Esophagus squamous epithelium (tissue), 5 donors: ENCODE data around the gene TRPV6. TPM values are rescaled to one million over a fixed set of nuclear protein-coding genes. Genes with fewer than 3 reads are reported as not detected.

Experiments
- DNase-seq: peaks from one replicate; lab custom pipeline; 2025; lab: John Stamatoyannopoulos, UW
- H3K27ac ChIP-seq, 4 donors: fragments of 200-600 bp; sonication (generic); one replicate each; pipeline ENCODE4 v1.5.1; 2016 to 2019; ENCODE audit warnings: mild to moderate bottlenecking in 1 of 4
- H3K27me3 ChIP-seq, 4 donors: fragments of 200-600 bp; sonication (generic); 1 replicate in 3 of 4; 2 replicates in 1 of 4; pipeline versions ENCODE4 v1.5.1 to v1.6.0; 2017 to 2021; ENCODE audit warnings: antibody characterized with exemption in 1 of 4
- H3K36me3 ChIP-seq, 3 donors: fragments of 200-600 bp; sonication (generic); one replicate each; pipeline ENCODE4 v1.5.1; 2016 to 2019
- H3K4me1 ChIP-seq, 3 donors: fragments of 200-600 bp; sonication (generic); one replicate each; pipeline ENCODE4 v1.5.1; 2017 to 2019
- H3K4me3 ChIP-seq, 4 donors: fragments of 200-600 bp; sonication (generic); 1 replicate in 3 of 4; 2 replicates in 1 of 4; pipeline ENCODE4 v1.5.1; 2016 to 2019; ENCODE audit warnings: mild to moderate bottlenecking in 2 of 4, moderate library complexity in 1 of 4
- H3K9me3 ChIP-seq, 3 donors: fragments of 200-600 bp; sonication (generic); one replicate each; pipeline ENCODE4 v1.5.1; 2016 to 2019
- POLR2A ChIP-seq, 4 donors: fragments of 450-650 bp; IDR thresholded peaks; one replicate each; pipeline ENCODE4 v1.6.1; 2017; ENCODE audit warnings: antibody characterized with exemption in 4 of 4, mild to moderate bottlenecking in 4 of 4, moderate library complexity in 3 of 4
- WGBS, 2 donors: methylation state at CpG; one replicate each; pipeline ENCODE4 v1.1.5; 2018; 5-methylcytosine and 5-hydroxymethylcytosine counted together
- intact Hi-C: fragments of 100-400 bp; cut with DNase I; formaldehyde crosslinking; loops from one replicate; pipeline ENCODE4 v1.15.0; 2022
- total RNA-seq, 4 donors: library from RNA; depleted of rRNA; stranded (reverse); fragments of >200 nt; gene quantifications; one replicate each; pipeline ENCODE4 v1.1.0, GENCODE V29; 2016
- TF ChIP-seq, protein P1 (sequence below), 6 experiments: fragments of 450-650 bp in 4 of 6; fragments of 200-600 bp in 2 of 6; sonication (generic) in 2 of 6; IDR thresholded peaks; one replicate each; pipeline ENCODE4 v1.5.1; 2016 to 2019; ENCODE audit warnings: antibody characterized with exemption in 6 of 6, mild to moderate bottlenecking in 4 of 6, moderate library complexity in 4 of 6
- donor health status: DM: yes; HTN: yes; CAD: no.

Gene TRPV6
- total RNA-seq, 4 donors from 2014 or later, result 0.79 to 6.9 (median 4.5) TPM

- DNase-seq, result no peak
- Histone ChIP-seq H3K4me1 (no peaks in the 10 kb centered on the region), H3K27ac (no peak overlapping the region), H3K27me3 (peaks cover 0 to 10% (median 0%) of the 10 kb centered on the region in 4 donors), H3K9me3 (no peaks in the 10 kb centered on the region), H3K36me3 (no peaks in the 10 kb centered on the region), H3K4me3 (no peak overlapping the region)
- TF ChIP-seq POLR2A (IDR thresholded peaks at IDR 0.05), result no peak
- TF ChIP-seq, protein P1, sequence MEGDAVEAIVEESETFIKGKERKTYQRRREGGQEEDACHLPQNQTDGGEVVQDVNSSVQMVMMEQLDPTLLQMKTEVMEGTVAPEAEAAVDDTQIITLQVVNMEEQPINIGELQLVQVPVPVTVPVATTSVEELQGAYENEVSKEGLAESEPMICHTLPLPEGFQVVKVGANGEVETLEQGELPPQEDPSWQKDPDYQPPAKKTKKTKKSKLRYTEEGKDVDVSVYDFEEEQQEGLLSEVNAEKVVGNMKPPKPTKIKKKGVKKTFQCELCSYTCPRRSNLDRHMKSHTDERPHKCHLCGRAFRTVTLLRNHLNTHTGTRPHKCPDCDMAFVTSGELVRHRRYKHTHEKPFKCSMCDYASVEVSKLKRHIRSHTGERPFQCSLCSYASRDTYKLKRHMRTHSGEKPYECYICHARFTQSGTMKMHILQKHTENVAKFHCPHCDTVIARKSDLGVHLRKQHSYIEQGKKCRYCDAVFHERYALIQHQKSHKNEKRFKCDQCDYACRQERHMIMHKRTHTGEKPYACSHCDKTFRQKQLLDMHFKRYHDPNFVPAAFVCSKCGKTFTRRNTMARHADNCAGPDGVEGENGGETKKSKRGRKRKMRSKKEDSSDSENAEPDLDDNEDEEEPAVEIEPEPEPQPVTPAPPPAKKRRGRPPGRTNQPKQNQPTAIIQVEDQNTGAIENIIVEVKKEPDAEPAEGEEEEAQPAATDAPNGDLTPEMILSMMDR (IDR thresholded peaks at IDR 0.05), result no peak
- intact Hi-C loops, result no loop called here
- 78 to 92% methylated on average over 2 of the region's 2 CpGs for whole genome bisulfite sequencing, 2 donors
These were observed 38.2 kb downstream of the TRPV6 start for GRCh38 chr7:142847353-142847752.

GRCh38 chr7:142842251-142842766 is 43.2 kb downstream of the TRPV6 start:
- intact Hi-C loops, result no loop called here
- 67 to 75% methylated on average over 1 of the region's 1 CpG for WGBS, 2 donors
- no peaks in the 10 kb centered on the region for H3K9me3 ChIP-seq
- TF ChIP-seq POLR2A (IDR thresholded peaks at IDR 0.05), result no peak
- TF ChIP-seq, protein P1 (IDR thresholded peaks at IDR 0.05), result no peak
- H3K4me3 ChIP-seq, result no peak overlapping the region
- no peaks in the 10 kb centered on the region for H3K36me3 ChIP-seq
- H3K27ac ChIP-seq, result no peak overlapping the region
- H3K4me1 ChIP-seq, result no peaks in the 10 kb centered on the region
- no peak for DNase-seq
- H3K27me3 ChIP-seq, result no peaks in the 10 kb centered on the region

GRCh38 chr7:142838461-142839213 is 46.9 kb downstream of the TRPV6 start:
- no peak for DNase-seq
- no peaks in the 10 kb centered on the region for H3K9me3 ChIP-seq
- intact Hi-C loops, result no loop called here
- no peaks in the 10 kb centered on the region for H3K4me1 ChIP-seq
- H3K36me3 ChIP-seq, result no peaks in the 10 kb centered on the region
- H3K27ac ChIP-seq, result no peak overlapping the region
- H3K4me3 ChIP-seq, result no peak overlapping the region
- TF ChIP-seq, protein P1 (IDR thresholded peaks at IDR 0.05), result no peak
- TF ChIP-seq POLR2A (IDR thresholded peaks at IDR 0.05), result no peak
- H3K27me3 ChIP-seq, result no peaks in the 10 kb centered on the region
- WGBS, 2 donors, result 67% methylated on average over 4 of the region's 4 CpGs

- WGBS, 2 donors, result 85 to 87% methylated on average over 3 of the region's 3 CpGs
- TF ChIP-seq POLR2A (IDR thresholded peaks at IDR 0.05), result no peak
- TF ChIP-seq, protein P1 (IDR thresholded peaks at IDR 0.05), result no peak
- no peak overlapping the region for H3K27ac ChIP-seq
- no peaks in the 10 kb centered on the region for H3K9me3 ChIP-seq
- no peaks in the 10 kb centered on the region for H3K27me3 ChIP-seq
- H3K36me3 ChIP-seq, result no peaks in the 10 kb centered on the region
- intact Hi-C loops, result no loop called here
- H3K4me1 ChIP-seq, result no peaks in the 10 kb centered on the region
- H3K4me3 ChIP-seq, result no peak overlapping the region
- no peak for DNase-seq
These were observed 49.1 kb downstream of the TRPV6 start for GRCh38 chr7:142836426-142836825.

DNA sequence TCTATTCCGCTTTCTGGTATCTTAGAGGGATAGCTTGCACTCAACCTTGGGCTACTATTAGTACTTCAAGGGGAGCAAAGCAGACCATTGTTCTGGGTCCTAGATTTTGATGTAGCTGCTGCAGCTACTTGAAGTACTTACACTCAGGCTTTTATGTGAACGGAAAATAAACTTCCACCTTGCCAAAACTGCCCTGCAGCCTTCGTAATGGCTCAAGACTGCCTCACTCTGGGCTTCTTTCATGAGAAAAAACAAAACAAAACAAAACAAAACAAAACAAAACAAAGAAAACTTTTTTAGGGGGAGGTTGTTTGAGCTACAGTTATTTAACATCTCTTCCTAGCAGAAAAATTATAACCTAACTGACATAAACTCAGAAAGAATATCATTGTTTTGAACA is 50.1 kb downstream of the TRPV6 start:
- Histone ChIP-seq H3K9me3 (no peaks in the 10 kb centered on the region), H3K36me3 (no peaks in the 10 kb centered on the region), H3K4me1 (no peaks in the 10 kb centered on the region), H3K27ac (no peak overlapping the region), H3K27me3 (no peaks in the 10 kb centered on the region), H3K4me3 (no peak overlapping the region)
- DNase-seq, result no peak
- WGBS, 2 donors, result 35 to 45% methylated on average over 3 of the region's 3 CpGs
- intact Hi-C loops, result no loop called here
- TF ChIP-seq, protein P1 (IDR thresholded peaks at IDR 0.05), result no peak
- TF ChIP-seq POLR2A (IDR thresholded peaks at IDR 0.05), result no peak
